ENCODE results near the gene PEX7. TPM values are rescaled to one million over a fixed set of nuclear protein-coding genes. Genes with fewer than 3 reads are reported as not detected.
A peak's percentile ranks its signal among the peaks of the same experiment; 100 is the strongest.
"Not testable (repeated sequence)": the region's sequence is repeated elsewhere in the genome, so short reads cannot be mapped to it uniquely, and the experiment has no call there.

The PEX7 gene
- total and polyA plus RNA-seq, 2 experiments from 2014 or later = 13.7 to 15.7 TPM

DNA sequence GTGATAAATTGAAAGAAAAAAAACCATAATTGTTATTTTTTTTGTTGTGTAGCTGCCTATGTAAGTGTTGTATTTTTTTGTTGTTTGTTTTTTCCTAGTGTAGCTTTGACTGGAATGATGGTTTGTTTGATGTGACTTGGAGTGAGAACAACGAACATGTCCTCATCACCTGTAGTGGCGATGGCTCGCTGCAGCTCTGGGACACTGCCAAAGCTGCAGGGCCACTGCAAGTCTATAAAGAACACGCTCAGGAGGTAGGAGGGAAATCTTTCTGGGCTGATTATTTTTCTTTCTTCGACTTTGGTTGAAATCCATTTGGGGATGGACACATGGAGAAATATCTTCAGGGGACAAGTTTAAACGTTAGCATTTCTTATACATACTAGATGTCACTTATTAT, 3.8 kb downstream of the PEX7 start:
- Histone ChIP-seq H3K9me3 (ENCODE audit: low read depth) (no peaks in the 10 kb centered on the region), H3K27ac (no peak overlapping the region), H3K4me1 (ENCODE audit: low read depth) (no peaks in the 10 kb centered on the region), H3K27me3 (no peaks in the 10 kb centered on the region), H3K36me3 (peaks cover 8% of the 10 kb centered on the region), H3K4me3 (no peak overlapping the region)
- DNase-seq (ENCODE audit: low read depth in 1 of 2, low spot score in 1 of 2) = no peak
- TF ChIP-seq, protein P1, sequence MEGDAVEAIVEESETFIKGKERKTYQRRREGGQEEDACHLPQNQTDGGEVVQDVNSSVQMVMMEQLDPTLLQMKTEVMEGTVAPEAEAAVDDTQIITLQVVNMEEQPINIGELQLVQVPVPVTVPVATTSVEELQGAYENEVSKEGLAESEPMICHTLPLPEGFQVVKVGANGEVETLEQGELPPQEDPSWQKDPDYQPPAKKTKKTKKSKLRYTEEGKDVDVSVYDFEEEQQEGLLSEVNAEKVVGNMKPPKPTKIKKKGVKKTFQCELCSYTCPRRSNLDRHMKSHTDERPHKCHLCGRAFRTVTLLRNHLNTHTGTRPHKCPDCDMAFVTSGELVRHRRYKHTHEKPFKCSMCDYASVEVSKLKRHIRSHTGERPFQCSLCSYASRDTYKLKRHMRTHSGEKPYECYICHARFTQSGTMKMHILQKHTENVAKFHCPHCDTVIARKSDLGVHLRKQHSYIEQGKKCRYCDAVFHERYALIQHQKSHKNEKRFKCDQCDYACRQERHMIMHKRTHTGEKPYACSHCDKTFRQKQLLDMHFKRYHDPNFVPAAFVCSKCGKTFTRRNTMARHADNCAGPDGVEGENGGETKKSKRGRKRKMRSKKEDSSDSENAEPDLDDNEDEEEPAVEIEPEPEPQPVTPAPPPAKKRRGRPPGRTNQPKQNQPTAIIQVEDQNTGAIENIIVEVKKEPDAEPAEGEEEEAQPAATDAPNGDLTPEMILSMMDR (IDR thresholded peaks at IDR 0.05; ENCODE audit: low read depth, low read length) = no peak

DNA sequence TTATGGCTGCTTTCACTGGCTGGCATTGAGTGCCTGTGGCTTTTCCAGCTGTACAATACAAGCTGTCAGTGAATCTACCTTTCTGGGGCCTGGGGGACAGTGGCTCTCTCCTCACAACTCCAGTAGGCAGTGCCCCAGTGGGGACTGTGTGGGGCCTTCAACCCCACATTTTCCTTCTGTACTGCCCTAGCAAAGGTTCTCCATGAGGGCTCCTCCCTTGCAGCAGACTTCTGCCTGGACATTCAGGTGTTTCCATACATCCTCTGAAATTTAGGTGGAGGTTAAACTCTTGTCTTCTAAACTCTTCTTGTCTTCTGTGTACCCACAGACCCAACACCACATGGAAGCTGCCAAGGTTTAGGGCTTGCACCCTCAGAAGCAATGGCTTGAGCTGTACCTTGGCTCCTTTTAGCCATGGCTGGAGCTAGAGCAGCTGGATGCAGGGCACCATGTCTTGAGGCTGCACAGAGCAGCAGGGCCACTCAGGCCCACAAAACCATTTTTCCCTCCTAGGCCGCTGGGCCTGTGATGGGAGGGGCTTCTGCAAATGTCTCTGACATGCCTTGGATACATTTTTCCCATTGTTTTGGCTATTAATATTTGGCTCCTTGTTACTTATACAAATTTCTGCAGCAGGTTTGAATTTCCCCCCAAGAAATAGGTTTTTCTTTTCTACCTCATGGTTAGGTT, 9.6 kb downstream of the PEX7 start:
- Histone ChIP-seq H3K4me3 (no peak overlapping the region), H3K36me3 (peaks cover 4% of the 10 kb centered on the region), H3K27me3 (no peaks in the 10 kb centered on the region), H3K9me3 (ENCODE audit: low read depth) (no peaks in the 10 kb centered on the region), H3K27ac (no peak overlapping the region), H3K4me1 (ENCODE audit: low read depth) (no peaks in the 10 kb centered on the region)
- TF ChIP-seq, protein P1 (IDR thresholded peaks at IDR 0.05; ENCODE audit: low read depth, low read length) = no peak
- no peak for DNase-seq (ENCODE audit: low read depth in 1 of 2, low spot score in 1 of 2)

DNA sequence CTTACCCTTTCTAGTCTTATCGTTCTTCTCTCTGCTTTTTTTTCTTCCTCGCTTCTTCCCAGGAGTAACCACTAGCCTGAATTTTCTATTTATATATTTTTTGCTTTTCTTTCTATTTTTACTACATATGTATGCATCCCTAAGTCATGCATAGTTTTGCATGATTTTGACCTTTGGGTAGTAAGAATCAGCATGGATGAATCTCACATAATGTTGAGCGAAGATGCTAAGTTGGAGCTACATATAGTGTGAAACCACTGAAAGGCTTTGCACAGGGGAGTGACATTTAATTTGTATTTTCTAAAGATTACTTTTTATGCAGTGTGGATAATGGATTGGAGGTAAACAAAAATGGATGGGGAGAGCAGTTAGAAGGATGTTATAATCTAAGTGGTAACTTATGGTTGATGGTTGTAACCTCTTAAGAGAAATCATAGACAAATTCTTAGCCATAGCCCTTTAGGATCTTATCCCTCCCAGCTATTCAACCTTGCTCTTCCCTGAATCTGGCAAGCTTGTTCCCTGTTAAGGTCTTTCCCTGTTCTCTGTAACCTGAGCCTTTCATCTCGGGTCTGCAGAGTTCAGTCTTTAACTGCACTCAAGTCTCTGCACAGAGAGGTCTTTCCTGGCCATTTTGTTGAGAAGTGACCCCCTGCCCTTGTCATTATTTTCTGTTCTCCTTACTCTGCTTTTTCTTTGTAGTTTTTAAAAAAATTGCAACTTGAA, 18.0 kb downstream of the PEX7 start:
- H3K36me3 ChIP-seq = no peaks in the 10 kb centered on the region
- H3K27me3 ChIP-seq = no peaks in the 10 kb centered on the region
- TF ChIP-seq, protein P1 (IDR thresholded peaks at IDR 0.05; ENCODE audit: low read depth, low read length) = no peak
- H3K9me3 ChIP-seq (ENCODE audit: low read depth) = no peaks in the 10 kb centered on the region
- H3K4me3 ChIP-seq = no peak overlapping the region
- no peak overlapping the region for H3K27ac ChIP-seq
- peaks cover 6% of the 10 kb centered on the region for H3K4me1 ChIP-seq (ENCODE audit: low read depth)
- DNase-seq (ENCODE audit: low read depth in 1 of 2, low spot score in 1 of 2) = peak in 1 of 2 donors; percentile 23

DNA sequence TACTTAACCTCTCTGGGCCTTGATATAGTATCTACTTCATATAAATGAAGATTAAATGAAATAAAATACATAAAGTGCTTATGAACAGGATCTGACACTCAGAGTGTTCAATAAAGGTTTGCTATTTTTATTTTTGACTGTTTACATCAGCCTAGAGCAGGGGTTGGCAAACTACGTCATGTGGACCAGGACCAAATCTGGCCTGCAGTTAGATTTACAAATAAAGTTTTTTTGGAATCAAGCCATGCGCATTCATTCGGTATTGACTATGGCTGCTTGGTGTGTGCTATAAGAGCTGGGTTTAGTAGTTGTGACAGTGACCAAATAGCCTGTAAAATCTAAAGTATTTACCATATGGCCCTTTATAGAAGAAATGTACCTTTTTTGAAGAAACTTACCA, 20.8 kb downstream of the PEX7 start:
- TF ChIP-seq, protein P1 (IDR thresholded peaks at IDR 0.05; ENCODE audit: low read depth, low read length) = no peak
- H3K4me3 ChIP-seq = no peak overlapping the region
- H3K36me3 ChIP-seq = no peaks in the 10 kb centered on the region
- peaks cover 6% of the 10 kb centered on the region for H3K4me1 ChIP-seq (ENCODE audit: low read depth)
- H3K27ac ChIP-seq = no peak overlapping the region
- no peaks in the 10 kb centered on the region for H3K27me3 ChIP-seq
- no peak for DNase-seq (ENCODE audit: low read depth in 1 of 2, low spot score in 1 of 2)
- no peaks in the 10 kb centered on the region for H3K9me3 ChIP-seq (ENCODE audit: low read depth)

DNA sequence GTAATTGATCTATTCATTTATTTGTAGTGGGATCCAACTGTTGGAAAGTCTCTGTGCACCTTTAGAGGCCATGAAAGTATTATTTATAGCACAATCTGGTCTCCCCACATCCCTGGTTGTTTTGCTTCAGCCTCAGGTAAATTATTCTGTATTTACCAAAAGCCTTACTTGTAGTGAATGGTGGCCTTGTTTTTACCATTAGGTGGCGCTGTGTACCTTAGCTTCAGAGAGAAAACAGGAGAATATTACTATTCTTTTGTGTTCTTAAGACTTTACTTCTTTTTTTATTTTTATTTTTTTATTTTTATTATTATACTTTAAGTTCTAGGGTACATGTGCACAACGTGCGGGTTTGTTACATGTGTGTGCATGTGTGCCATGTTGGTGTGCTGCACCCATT, 23.7 kb downstream of the PEX7 start:
- TF ChIP-seq, protein P1 (IDR thresholded peaks at IDR 0.05; ENCODE audit: low read depth, low read length) = peak; percentile 79
- no peaks in the 10 kb centered on the region for H3K36me3 ChIP-seq
- H3K4me1 ChIP-seq (ENCODE audit: low read depth) = no peaks in the 10 kb centered on the region
- no peak overlapping the region for H3K4me3 ChIP-seq
- no peak overlapping the region for H3K27ac ChIP-seq
- H3K9me3 ChIP-seq (ENCODE audit: low read depth) = no peaks in the 10 kb centered on the region
- H3K27me3 ChIP-seq = no peaks in the 10 kb centered on the region
- DNase-seq (ENCODE audit: low read depth in 1 of 2, low spot score in 1 of 2) = peak; percentile 62 to 82

DNA sequence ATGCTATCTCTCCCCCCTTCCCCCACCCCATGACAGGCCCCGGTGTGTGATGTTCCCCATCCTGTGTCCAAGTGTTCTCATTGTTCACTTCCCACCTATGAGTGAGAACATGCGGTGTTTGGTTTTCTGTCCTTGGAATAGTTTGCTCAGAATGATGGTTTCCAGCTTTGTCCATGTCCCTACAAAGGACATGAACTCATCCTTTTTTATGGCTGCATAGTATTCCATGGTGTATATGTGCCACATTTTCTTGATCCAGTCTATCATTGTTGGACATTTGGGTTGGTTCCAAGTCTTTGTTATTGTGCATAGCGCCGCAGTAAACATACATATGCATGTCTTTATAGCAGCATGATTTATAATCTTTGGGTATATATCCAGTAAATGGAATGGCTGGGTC, 24.1 kb downstream of the PEX7 start:
- not testable (repeated sequence) for H3K36me3 ChIP-seq; DNase-seq (ENCODE audit: low read depth in 1 of 2, low spot score in 1 of 2); H3K27ac ChIP-seq; H3K9me3 ChIP-seq (ENCODE audit: low read depth); H3K27me3 ChIP-seq; H3K4me1 ChIP-seq (ENCODE audit: low read depth); H3K4me3 ChIP-seq

DNA sequence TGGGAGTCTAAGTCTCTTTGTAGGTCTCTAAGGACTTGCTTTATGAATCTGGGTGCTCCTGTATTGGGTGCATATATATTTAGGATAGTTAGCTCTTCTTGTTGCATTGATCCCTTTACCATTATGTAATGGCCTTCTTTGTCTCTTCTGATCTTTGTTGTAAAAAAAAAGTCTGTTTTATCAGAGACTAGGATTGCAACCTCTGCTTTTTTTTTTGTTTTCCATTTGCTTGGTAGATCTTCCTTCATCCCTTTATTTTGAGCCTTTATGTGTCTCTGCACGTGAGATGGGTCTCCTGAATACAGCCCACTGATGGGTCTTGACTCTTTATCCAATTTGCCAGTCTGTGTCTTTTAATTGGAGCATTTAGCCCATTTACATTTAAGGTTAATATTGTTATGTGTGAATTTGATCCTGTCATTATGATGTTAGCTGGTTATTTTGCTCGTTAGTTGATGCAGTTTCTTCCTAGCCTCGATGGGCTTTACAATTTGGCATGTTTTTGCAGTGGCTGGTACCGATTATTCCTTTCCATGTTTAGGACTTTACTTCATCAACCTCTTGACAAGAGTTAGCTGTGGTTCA, 27.7 kb downstream of the PEX7 start:
- H3K36me3 ChIP-seq; H3K27ac ChIP-seq; H3K9me3 ChIP-seq (ENCODE audit: low read depth); DNase-seq (ENCODE audit: low read depth in 1 of 2, low spot score in 1 of 2); H3K27me3 ChIP-seq; H3K4me1 ChIP-seq (ENCODE audit: low read depth); H3K4me3 ChIP-seq: not testable (repeated sequence)
